Kidney epithelial cell (primary cell): ENCODE data around the gene NUAK1. TPM values are rescaled to one million over a fixed set of nuclear protein-coding genes. Genes with fewer than 3 reads are reported as not detected.

Source experiments
- DNase-seq: peaks from one replicate; pipeline ENCODE4 v3.0.0-alpha.2; 2010; ENCODE audit warnings: low read depth
- H3K27me3 ChIP-seq: 2 replicates; pipeline ENCODE4 v1.6.0; 2011; ENCODE audit warnings: low read length; ENCODE audit not compliant: control insufficient read depth, insufficient read depth
- H3K36me3 ChIP-seq: 2 replicates; pipeline ENCODE4 v1.5.1; 2011; ENCODE audit warnings: low read length; ENCODE audit not compliant: control insufficient read depth, insufficient read depth
- H3K4me3 ChIP-seq: 2 replicates; pipeline ENCODE4 v1.5.1; 2011; ENCODE audit warnings: low read depth, mild to moderate bottlenecking, control low read depth, low read length
- CTCF ChIP-seq: IDR thresholded peaks from 2 replicates; pipeline ENCODE4 v1.5.1; 2011; ENCODE audit warnings: mild to moderate bottlenecking, moderate library complexity, low read length, control low read depth, inconsistent platforms; ENCODE audit not compliant: insufficient read depth, poor library complexity, severe bottlenecking
- total RNA-seq: library from RNA; depleted of rRNA; stranded (reverse); fragments of >200 nt; gene quantifications from 2 replicates; pipeline ENCODE4 v1.2.3, GENCODE V29; 2015

Gene NUAK1
- total RNA-seq, 1 donor from 2014 or later = 38.2 TPM

- H3K4me3 ChIP-seq = no peak overlapping the region
- no peak for DNase-seq
- no peak for TF ChIP-seq CTCF
- no peaks in the 10 kb centered on the region for H3K27me3 ChIP-seq
- no peaks in the 10 kb centered on the region for H3K36me3 ChIP-seq
Observed at GRCh38 chr12:106125351-106126095, 13.2 kb downstream of the NUAK1 start.

- Histone ChIP-seq H3K27me3 (no peaks in the 10 kb centered on the region), H3K36me3 (no peaks in the 10 kb centered on the region), H3K4me3 (no peak overlapping the region)
- no peak for DNase-seq
- no peak for TF ChIP-seq CTCF
Observed at GRCh38 chr12:106123551-106124081, 15.1 kb downstream of the NUAK1 start.

GRCh38 chr12:106123110-106123509 lies 15.6 kb downstream of the NUAK1 start:
- no peaks in the 10 kb centered on the region for H3K27me3 ChIP-seq
- no peaks in the 10 kb centered on the region for H3K36me3 ChIP-seq
- no peak for DNase-seq
- no peak for TF ChIP-seq CTCF
- H3K4me3 ChIP-seq = no peak overlapping the region

GRCh38 chr12:106122004-106122403 lies 16.8 kb downstream of the NUAK1 start:
- DNase-seq = no peak
- Histone ChIP-seq H3K27me3 (no peaks in the 10 kb centered on the region), H3K36me3 (no peaks in the 10 kb centered on the region), H3K4me3 (no peak overlapping the region)
- no peak for TF ChIP-seq CTCF

GRCh38 chr12:106120519-106121105 lies 18.1 kb downstream of the NUAK1 start:
- no peak for DNase-seq
- Histone ChIP-seq H3K4me3 (no peak overlapping the region), H3K36me3 (no peaks in the 10 kb centered on the region), H3K27me3 (no peaks in the 10 kb centered on the region)
- no peak for TF ChIP-seq CTCF
